Measurements from ENCODE around the gene IL25.
"Not testable (repeated sequence)": the region's sequence is repeated elsewhere in the genome, so short reads cannot be mapped to it uniquely, and the experiment has no call there.

IL25 gene

GRCh38 chr14:23384364-23385080, 11.9 kb downstream of the IL25 start:
- Histone ChIP-seq H3K79me2 (ENCODE audit: insufficient read depth, low read length) (no peaks in the 10 kb centered on the region), H2AFZ (ENCODE audit: low read length) (no peak overlapping the region), H3K4me3 (ENCODE audit: low read depth, low read length, poor library complexity, severe bottlenecking) (no peak overlapping the region), H3K9ac (ENCODE audit: low read length) (no peak overlapping the region), H3K9me3 (ENCODE audit: low read length) (no peaks in the 10 kb centered on the region), H3K36me3 (ENCODE audit: insufficient read depth, low read length) (no peaks in the 10 kb centered on the region), H3K27me3 (ENCODE audit: insufficient read depth, low read length) (peaks cover 7% of the 10 kb centered on the region; the same call in 1 of the 2 replicates), H3K9me2 (ENCODE audit: low read depth, low read length) (no peaks in the 10 kb centered on the region), H3K27ac (ENCODE audit: low read depth, low read length, poor library complexity, severe bottlenecking) (no peak overlapping the region), H3K4me2 (ENCODE audit: low read length) (no peak overlapping the region), H4K20me1 (ENCODE audit: insufficient read depth, low read length) (no peaks in the 10 kb centered on the region), H3F3A (ENCODE audit: insufficient read depth, low read length) (no peaks in the 10 kb centered on the region), H3K4me1 (ENCODE audit: insufficient read depth, low read length, severe bottlenecking) (no peaks in the 10 kb centered on the region)
- TF ChIP-seq CTCF (IDR thresholded peaks at IDR 0.05; ENCODE audit: low read length) = no peak
- no peak for TF ChIP-seq EZH2 (IDR thresholded peaks at IDR 0.05; ENCODE audit: borderline replicate concordance, low read length)

DNA sequence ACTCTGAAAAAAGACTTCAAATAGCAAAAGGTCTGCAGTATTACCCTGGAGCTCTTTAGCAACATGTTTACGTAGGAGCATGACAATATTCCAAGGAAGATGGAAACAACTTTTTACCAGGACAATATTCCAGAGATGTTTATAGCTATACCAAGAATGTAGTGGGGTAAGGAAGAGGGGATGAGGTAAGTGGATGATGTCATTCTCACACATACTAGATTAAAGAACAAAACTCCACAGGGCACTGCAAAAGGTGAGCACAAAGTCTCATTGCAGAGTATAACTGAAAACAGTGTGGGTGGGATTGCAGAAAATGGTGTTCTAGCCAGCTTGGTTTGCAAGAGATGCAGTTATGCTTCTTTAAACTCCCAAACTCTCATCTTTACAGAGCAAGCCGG, 12.6 kb downstream of the IL25 start:
- Histone ChIP-seq H3K4me1 (ENCODE audit: insufficient read depth, low read length, severe bottlenecking) (no peaks in the 10 kb centered on the region), H3K27me3 (ENCODE audit: insufficient read depth, low read length) (peaks cover 7% of the 10 kb centered on the region; the same call in 1 of the 2 replicates), H3K36me3 (ENCODE audit: insufficient read depth, low read length) (no peaks in the 10 kb centered on the region), H3F3A (ENCODE audit: insufficient read depth, low read length) (no peaks in the 10 kb centered on the region), H3K9me2 (ENCODE audit: low read depth, low read length) (no peaks in the 10 kb centered on the region), H3K9me3 (ENCODE audit: low read length) (no peaks in the 10 kb centered on the region), H2AFZ (ENCODE audit: low read length) (no peak overlapping the region), H3K9ac (ENCODE audit: low read length) (no peak overlapping the region), H3K4me2 (ENCODE audit: low read length) (no peak overlapping the region), H3K27ac (ENCODE audit: low read depth, low read length, poor library complexity, severe bottlenecking) (no peak overlapping the region), H3K79me2 (ENCODE audit: insufficient read depth, low read length) (no peaks in the 10 kb centered on the region), H4K20me1 (ENCODE audit: insufficient read depth, low read length) (no peaks in the 10 kb centered on the region), H3K4me3 (ENCODE audit: low read depth, low read length, poor library complexity, severe bottlenecking) (no peak overlapping the region)
- TF ChIP-seq CTCF (IDR thresholded peaks at IDR 0.05; ENCODE audit: low read length) (no peak), EZH2 (IDR thresholded peaks at IDR 0.05; ENCODE audit: borderline replicate concordance, low read length) (no peak)

DNA sequence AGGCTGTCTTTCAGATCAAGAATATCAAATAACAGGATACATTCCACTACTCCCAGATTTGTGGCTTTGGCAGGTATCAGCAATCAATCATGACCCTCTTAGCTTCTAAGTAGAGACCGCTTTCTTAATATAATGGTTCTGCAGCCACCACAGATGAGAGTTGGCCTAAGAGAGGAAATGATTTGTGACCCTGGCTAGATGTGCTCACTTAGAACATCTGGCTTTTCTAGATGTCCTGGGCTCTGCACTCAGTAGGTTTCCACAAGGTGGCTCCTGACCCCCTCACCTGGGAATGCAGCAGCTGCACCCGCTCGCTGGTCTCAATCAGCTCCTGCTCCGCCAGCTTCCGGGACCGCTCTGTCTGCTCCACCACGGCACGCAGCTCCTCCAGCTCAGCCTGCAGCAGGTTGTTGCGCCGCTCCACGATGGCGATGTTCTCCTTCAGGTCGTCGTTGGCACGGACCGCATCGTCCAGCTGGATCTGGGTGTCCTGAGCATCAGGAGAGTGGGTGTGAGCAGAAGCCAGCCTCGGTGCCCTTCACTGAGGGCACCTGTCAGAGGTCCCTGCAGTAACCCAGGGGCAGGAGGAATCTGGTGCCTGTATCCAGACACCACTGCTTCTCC, 13.1 kb downstream of the IL25 start:
- TF ChIP-seq CTCF (IDR thresholded peaks at IDR 0.05; ENCODE audit: low read length) (no peak), EZH2 (IDR thresholded peaks at IDR 0.05; ENCODE audit: borderline replicate concordance, low read length) (no peak)
- H4K20me1 ChIP-seq (ENCODE audit: insufficient read depth, low read length) = no peaks in the 10 kb centered on the region
- H2AFZ ChIP-seq (ENCODE audit: low read length) = no peak overlapping the region
- no peaks in the 10 kb centered on the region for H3K9me3 ChIP-seq (ENCODE audit: low read length)
- no peaks in the 10 kb centered on the region for H3K79me2 ChIP-seq (ENCODE audit: insufficient read depth, low read length)
- H3K4me3 ChIP-seq (ENCODE audit: low read depth, low read length, poor library complexity, severe bottlenecking) = no peak overlapping the region
- no peak overlapping the region for H3K9ac ChIP-seq (ENCODE audit: low read length)
- no peaks in the 10 kb centered on the region for H3K36me3 ChIP-seq (ENCODE audit: insufficient read depth, low read length)
- H3K4me2 ChIP-seq (ENCODE audit: low read length) = no peak overlapping the region
- no peaks in the 10 kb centered on the region for H3K4me1 ChIP-seq (ENCODE audit: insufficient read depth, low read length, severe bottlenecking)
- no peak overlapping the region for H3K27ac ChIP-seq (ENCODE audit: low read depth, low read length, poor library complexity, severe bottlenecking)
- peaks cover 9% of the 10 kb centered on the region; the same call in 1 of the 2 replicates for H3K27me3 ChIP-seq (ENCODE audit: insufficient read depth, low read length)
- H3K9me2 ChIP-seq (ENCODE audit: low read depth, low read length) = no peaks in the 10 kb centered on the region
- no peaks in the 10 kb centered on the region for H3F3A ChIP-seq (ENCODE audit: insufficient read depth, low read length)

DNA sequence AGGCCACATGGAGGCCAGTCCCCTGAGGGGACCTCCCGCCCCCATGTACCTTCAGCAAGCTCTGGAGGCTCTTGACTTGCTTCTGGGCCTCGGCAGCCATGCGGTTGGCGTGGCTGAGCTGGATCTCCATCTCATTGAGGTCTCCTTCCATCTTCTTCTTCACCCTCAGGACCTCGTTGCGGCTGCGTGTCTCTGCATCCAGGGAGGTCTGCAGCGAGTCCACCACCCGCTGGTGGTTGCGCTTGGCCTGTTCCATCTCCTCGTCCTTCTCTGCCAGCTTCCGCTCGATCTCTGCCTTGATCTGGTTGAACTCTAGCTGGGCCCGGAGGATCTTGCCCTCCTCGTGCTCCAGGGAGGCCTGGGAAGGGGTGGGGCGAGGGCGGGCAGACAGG, 13.7 kb downstream of the IL25 start:
- not testable (repeated sequence) for H3K27ac ChIP-seq (ENCODE audit: low read depth, low read length, poor library complexity, severe bottlenecking); H4K20me1 ChIP-seq (ENCODE audit: insufficient read depth, low read length)

More for the DNA sequence above, 13.7 kb downstream of the IL25 start:
- not testable (repeated sequence) for H3K9me3 ChIP-seq (ENCODE audit: low read length); H3K4me2 ChIP-seq (ENCODE audit: low read length); H3K27me3 ChIP-seq (ENCODE audit: insufficient read depth, low read length); H3F3A ChIP-seq (ENCODE audit: insufficient read depth, low read length); H3K79me2 ChIP-seq (ENCODE audit: insufficient read depth, low read length); H3K9ac ChIP-seq (ENCODE audit: low read length); H2AFZ ChIP-seq (ENCODE audit: low read length); H3K4me3 ChIP-seq (ENCODE audit: low read depth, low read length, poor library complexity, severe bottlenecking); H3K9me2 ChIP-seq (ENCODE audit: low read depth, low read length); H3K4me1 ChIP-seq (ENCODE audit: insufficient read depth, low read length, severe bottlenecking); H3K36me3 ChIP-seq (ENCODE audit: insufficient read depth, low read length)

All from OCI-LY1 (cell line).